ENCODE results near the gene ATG4B. TPM values are rescaled to one million over a fixed set of nuclear protein-coding genes. Genes with fewer than 3 reads are reported as not detected.

ATG4B gene
- total RNA-seq, 2 donors from 2014 or later = 72.4 to 119 TPM

DNA sequence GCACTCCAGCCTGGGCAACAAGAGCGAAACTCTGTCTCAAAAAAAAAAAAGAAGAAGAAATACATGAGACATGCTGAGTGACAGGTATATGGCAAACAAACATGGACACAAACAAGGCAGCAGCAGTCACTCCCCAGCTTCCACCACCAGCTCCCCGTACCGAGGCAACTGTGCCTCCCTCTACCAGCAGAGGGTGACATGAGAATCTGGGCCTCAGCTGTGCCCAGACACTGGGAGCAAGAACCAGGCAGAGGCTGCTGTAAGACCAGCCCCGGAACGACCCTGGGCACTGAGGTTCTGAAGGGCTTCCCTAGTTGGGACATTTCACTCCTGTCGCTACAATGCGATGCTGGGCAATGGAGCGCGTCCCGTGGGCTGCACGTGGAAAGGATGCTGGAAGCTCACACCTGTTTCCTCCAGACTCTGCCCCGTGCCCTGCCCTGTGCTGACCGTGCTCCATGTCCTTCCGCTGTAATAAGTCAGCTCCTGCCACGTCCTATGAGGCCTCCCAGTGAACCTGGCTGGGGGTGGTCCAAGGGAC lies 41.8 kb upstream of the ATG4B start:
- intact Hi-C loops (cut with DNase I) = no loop called here
- TF ChIP-seq, protein P1, sequence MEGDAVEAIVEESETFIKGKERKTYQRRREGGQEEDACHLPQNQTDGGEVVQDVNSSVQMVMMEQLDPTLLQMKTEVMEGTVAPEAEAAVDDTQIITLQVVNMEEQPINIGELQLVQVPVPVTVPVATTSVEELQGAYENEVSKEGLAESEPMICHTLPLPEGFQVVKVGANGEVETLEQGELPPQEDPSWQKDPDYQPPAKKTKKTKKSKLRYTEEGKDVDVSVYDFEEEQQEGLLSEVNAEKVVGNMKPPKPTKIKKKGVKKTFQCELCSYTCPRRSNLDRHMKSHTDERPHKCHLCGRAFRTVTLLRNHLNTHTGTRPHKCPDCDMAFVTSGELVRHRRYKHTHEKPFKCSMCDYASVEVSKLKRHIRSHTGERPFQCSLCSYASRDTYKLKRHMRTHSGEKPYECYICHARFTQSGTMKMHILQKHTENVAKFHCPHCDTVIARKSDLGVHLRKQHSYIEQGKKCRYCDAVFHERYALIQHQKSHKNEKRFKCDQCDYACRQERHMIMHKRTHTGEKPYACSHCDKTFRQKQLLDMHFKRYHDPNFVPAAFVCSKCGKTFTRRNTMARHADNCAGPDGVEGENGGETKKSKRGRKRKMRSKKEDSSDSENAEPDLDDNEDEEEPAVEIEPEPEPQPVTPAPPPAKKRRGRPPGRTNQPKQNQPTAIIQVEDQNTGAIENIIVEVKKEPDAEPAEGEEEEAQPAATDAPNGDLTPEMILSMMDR (IDR thresholded peaks at IDR 0.05) = no peak
- Histone ChIP-seq H3K9ac (ENCODE audit: low read depth in 2 of 2, low read length in 2 of 2) (no peak overlapping the region), H3K4me1 (no peaks in the 10 kb centered on the region), H3K4me3 (no peak overlapping the region), H3K27me3 (no peaks in the 10 kb centered on the region), H3K9me3 (no peaks in the 10 kb centered on the region), H3K27ac (no peak overlapping the region), H3K36me3 (peaks cover 5% of the 10 kb centered on the region)
- DNase-seq = no peak

DNA sequence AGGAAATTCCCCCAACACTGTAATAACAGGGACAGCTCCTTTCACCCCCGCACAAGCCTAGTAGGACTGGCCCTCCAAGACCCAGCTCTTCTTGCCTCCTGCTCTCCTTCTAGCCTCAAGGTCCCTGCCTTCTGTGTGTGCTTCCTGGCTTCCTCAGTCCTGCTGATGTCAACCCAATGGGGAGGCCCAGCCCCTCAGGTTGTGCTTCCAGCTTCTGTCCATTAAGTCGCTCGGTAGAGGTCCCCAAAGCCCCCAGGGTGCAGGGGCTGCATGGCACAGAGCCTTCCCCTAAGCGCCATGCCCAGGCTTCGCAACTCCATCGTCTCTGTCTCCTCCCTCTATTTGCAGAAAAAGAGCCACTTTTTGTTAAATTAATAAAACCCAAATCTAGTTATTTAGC lies 39.9 kb upstream of the ATG4B start:
- no peak overlapping the region for H3K9ac ChIP-seq (ENCODE audit: low read depth in 2 of 2, low read length in 2 of 2)
- intact Hi-C loops (cut with DNase I) = no loop called here

DNA sequence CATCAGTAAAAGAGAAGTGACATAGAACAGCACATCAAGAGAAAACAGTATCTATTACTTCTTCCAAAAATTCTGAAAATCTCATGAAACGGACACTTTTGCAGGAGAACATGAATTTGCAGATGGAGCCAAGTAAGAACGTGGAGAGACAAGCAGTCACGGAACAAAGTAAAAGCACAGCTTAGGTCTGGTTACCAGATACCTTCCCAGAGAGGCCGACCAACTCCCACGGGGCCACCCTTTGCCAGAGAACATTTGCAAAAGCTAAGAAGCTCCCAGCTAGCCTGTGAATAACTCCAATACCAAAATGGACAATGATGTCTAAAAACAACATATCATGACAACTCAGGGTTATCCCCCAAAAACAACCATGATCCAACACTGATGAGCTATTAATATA lies 39.4 kb upstream of the ATG4B start:
- Histone ChIP-seq H3K27me3 (no peaks in the 10 kb centered on the region), H3K9me3 (no peaks in the 10 kb centered on the region), H3K36me3 (peaks cover 5% of the 10 kb centered on the region), H3K4me1 (no peaks in the 10 kb centered on the region), H3K4me3 (no peak overlapping the region), H3K27ac (no peak overlapping the region), H3K9ac (ENCODE audit: low read depth in 2 of 2, low read length in 2 of 2) (no peak overlapping the region)
- intact Hi-C loops (cut with DNase I) = no loop called here
- TF ChIP-seq, protein P1 (IDR thresholded peaks at IDR 0.05) = no peak
- no peak for DNase-seq

More for the DNA sequence above, 39.9 kb upstream of the ATG4B start:
- H3K36me3 ChIP-seq = peaks cover 5% of the 10 kb centered on the region
- H3K27me3 ChIP-seq = no peaks in the 10 kb centered on the region
- DNase-seq = no peak
- H3K9me3 ChIP-seq = no peaks in the 10 kb centered on the region
- TF ChIP-seq, protein P1 (IDR thresholded peaks at IDR 0.05) = no peak
- H3K27ac ChIP-seq = no peak overlapping the region
- no peak overlapping the region for H3K4me3 ChIP-seq
- H3K4me1 ChIP-seq = no peaks in the 10 kb centered on the region

DNA sequence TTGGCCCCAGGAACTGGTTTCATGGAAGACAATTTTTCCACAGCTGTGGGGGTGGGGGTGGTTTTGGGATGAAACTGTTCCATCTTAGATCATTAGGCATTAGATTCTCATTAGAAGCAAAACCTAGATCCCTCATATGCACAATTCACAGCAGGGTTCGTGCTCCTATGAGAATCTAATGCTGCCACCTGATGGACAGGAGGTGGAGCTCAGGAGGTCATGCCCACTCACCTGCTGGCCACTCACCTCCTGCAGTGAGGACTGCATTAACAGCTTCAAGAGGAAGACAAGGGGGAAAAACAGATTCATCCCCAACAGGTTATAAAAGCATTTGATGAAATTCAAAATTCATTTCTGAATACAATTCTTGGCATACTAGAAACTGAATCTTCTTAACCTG lies 39.0 kb upstream of the ATG4B start:
- peaks cover 5% of the 10 kb centered on the region for H3K36me3 ChIP-seq
- no peak for DNase-seq
- H3K27ac ChIP-seq = no peak overlapping the region
- H3K4me1 ChIP-seq = no peaks in the 10 kb centered on the region
- H3K9me3 ChIP-seq = no peaks in the 10 kb centered on the region
- no peak overlapping the region for H3K4me3 ChIP-seq
- TF ChIP-seq, protein P1 (IDR thresholded peaks at IDR 0.05) = peak; percentile 18
- no peak overlapping the region for H3K9ac ChIP-seq (ENCODE audit: low read depth in 2 of 2, low read length in 2 of 2)
- no peaks in the 10 kb centered on the region for H3K27me3 ChIP-seq
- intact Hi-C loops (cut with DNase I) = no loop called here

DNA sequence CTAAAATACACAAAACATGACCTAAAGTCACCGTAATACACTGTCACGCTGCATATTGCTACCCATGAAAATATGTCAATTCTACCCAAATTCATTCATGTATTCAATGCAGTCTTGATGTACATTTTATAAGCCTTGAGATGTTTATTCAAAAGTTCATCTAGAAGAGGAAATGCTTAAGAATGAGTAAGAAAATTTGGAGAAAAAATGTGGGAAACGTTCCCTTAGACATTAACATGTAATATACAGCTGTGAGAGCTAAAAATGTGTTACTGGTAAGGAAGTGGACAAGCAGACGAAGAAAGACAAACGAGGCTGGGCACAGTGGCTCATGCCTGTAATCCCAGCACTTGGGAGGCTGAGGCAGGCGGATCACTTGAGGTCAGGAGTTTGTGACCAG lies 37.9 kb upstream of the ATG4B start:
- H3K27me3 ChIP-seq = no peaks in the 10 kb centered on the region
- intact Hi-C loops (cut with DNase I) = no loop called here
- no peak overlapping the region for H3K27ac ChIP-seq
- TF ChIP-seq, protein P1 (IDR thresholded peaks at IDR 0.05) = no peak
- H3K4me1 ChIP-seq = no peaks in the 10 kb centered on the region
- H3K9ac ChIP-seq (ENCODE audit: low read depth in 2 of 2, low read length in 2 of 2) = no peak overlapping the region
- DNase-seq = no peak
- peaks cover 5% of the 10 kb centered on the region for H3K36me3 ChIP-seq
- no peak overlapping the region for H3K4me3 ChIP-seq
- H3K9me3 ChIP-seq = no peaks in the 10 kb centered on the region

Measured in colonic mucosa (tissue), 4 donors.